Measurements from ENCODE around the gene TMEM130. TPM values are rescaled to one million over a fixed set of nuclear protein-coding genes. Genes with fewer than 3 reads are reported as not detected.

Gene TMEM130
- polyA plus RNA-seq (2013, experiment 1 of 2; ENCODE audit: insufficient read length) = 1.3 TPM
- polyA plus RNA-seq (2013, experiment 2 of 2; ENCODE audit: insufficient read length) = 1.5 TPM

GRCh38 chr7:98869597-98870120 lies at the start of gene TMEM130:
TSS of gene TMEM130 (minus strand) at chr7:98870014. CDS start at chr7:98869861, 153 bp downstream.
- no peak for DNase-seq

GRCh38 chr7:98917331-98917730 lies 47.5 kb upstream of the TMEM130 start:
- no peak for DNase-seq

GRCh38 chr7:98913612-98914011 lies 43.8 kb upstream of the TMEM130 start:
- DNase-seq = peak; percentile 42

GRCh38 chr7:98913026-98913425 lies 43.2 kb upstream of the TMEM130 start:
- no peak for DNase-seq

GRCh38 chr7:98911916-98912315 lies 42.1 kb upstream of the TMEM130 start:
- no peak for DNase-seq

- no peak for DNase-seq
Measured at GRCh38 chr7:98910427-98910826, 40.6 kb upstream of the TMEM130 start.

GRCh38 chr7:98909487-98909886 lies 39.7 kb upstream of the TMEM130 start:
- DNase-seq = no peak

- no peak for DNase-seq
Measured at GRCh38 chr7:98908585-98908984, 38.8 kb upstream of the TMEM130 start.

- DNase-seq = no peak
Measured at GRCh38 chr7:98907570-98907969, 37.8 kb upstream of the TMEM130 start.

- no peak for DNase-seq
Measured at GRCh38 chr7:98903246-98903645, 33.4 kb upstream of the TMEM130 start.

- no peak for DNase-seq
Measured at GRCh38 chr7:98902523-98902922, 32.7 kb upstream of the TMEM130 start.

- DNase-seq = no peak
Measured at GRCh38 chr7:98900815-98901214, 31.0 kb upstream of the TMEM130 start.

GRCh38 chr7:98899816-98900215 lies 30.0 kb upstream of the TMEM130 start:
- no peak for DNase-seq

GRCh38 chr7:98892609-98893008 lies 22.8 kb upstream of the TMEM130 start:
- no peak for DNase-seq

GRCh38 chr7:98887038-98887437 lies 17.2 kb upstream of the TMEM130 start:
- no peak for DNase-seq

GRCh38 chr7:98884416-98884815 lies 14.6 kb upstream of the TMEM130 start:
- no peak for DNase-seq

GRCh38 chr7:98881561-98882315 lies 11.9 kb upstream of the TMEM130 start:
- DNase-seq = no peak

GRCh38 chr7:98880485-98880884 lies 10.7 kb upstream of the TMEM130 start:
- DNase-seq = no peak

- no peak for DNase-seq
Measured at GRCh38 chr7:98879979-98880315, 10.1 kb upstream of the TMEM130 start.

GRCh38 chr7:98879198-98879978 lies 9.6 kb upstream of the TMEM130 start:
- DNase-seq = peak; percentile 17

GRCh38 chr7:98878365-98879197 lies 8.8 kb upstream of the TMEM130 start, which contains the start of gene TRRAP:
TSS of gene TRRAP (plus strand) at chr7:98878532. CDS start at chr7:98881151, 2,619 bp downstream.
- DNase-seq = peak; percentile 79

- no peak for DNase-seq
Measured at GRCh38 chr7:98877692-98878364, 8.0 kb upstream of the TMEM130 start.
